Erythroblast (primary cell): Measurements from ENCODE around the gene DOC2B.

Experiments
- GATA1 ChIP-seq: IDR thresholded peaks from 2 replicates; pipeline ENCODE4 v1.6.1; 2011; ENCODE audit warnings: low read depth, mild to moderate bottlenecking, control low read depth, low read length, moderate library complexity
- POLR2A ChIP-seq: IDR thresholded peaks from 2 replicates; pipeline ENCODE4 v1.6.1; 2011; ENCODE audit warnings: mild to moderate bottlenecking, low read length

DNA sequence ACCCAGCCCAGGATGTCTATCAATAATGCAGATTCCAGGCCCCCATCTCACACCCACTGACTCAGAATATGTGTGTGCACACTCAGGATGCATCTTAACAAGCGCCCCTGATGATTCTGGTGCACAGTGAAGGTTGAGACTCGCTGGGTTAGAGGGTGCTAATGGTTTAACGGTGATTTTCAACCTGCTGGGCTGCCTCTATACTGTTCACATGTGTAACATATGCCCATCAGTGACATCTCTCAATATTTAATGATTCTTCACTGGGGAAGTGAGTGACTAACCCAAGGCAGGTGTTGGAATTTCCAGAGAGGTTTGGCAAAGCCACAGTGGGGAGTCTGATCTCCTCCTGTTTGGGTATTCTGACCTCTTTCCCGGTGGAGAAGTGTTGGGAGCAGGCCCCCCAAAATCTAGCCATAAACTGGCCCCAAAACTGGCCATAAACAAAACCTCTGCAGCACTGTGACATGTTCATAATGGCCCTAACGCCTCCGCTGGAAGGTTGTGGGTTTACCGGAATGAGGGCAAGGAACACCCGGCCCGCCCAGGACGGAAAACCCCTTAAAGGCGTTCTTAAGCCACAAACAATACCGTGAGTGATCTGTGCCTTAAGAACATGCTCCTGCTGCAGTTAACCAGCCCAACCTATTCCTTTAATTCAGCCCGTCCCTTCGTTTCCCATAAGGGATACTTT, 4.1 kb upstream of the DOC2B start:
- TF ChIP-seq POLR2A (no peak), GATA1 (no peak)
